ENCODE measurements around the gene CCDC61. TPM values are rescaled to one million over a fixed set of nuclear protein-coding genes. Genes with fewer than 3 reads are reported as not detected.

Gene CCDC61
- total RNA-seq, 1 donor = 3.6 TPM

GRCh38 chr19:46030812-46031550, 35.7 kb downstream of the CCDC61 start:
- Histone ChIP-seq H3K4me2 (ENCODE audit: insufficient read depth, low read length) (no peak overlapping the region), H3K9me3 (ENCODE audit: low read depth, low read length) (no peaks in the 10 kb centered on the region), H3K36me3 (ENCODE audit: insufficient read depth, low read length) (no peaks in the 10 kb centered on the region), H3K4me1 (ENCODE audit: insufficient read depth, low read length) (no peaks in the 10 kb centered on the region), H3K79me2 (ENCODE audit: insufficient read depth, low read length) (no peaks in the 10 kb centered on the region), H3K27me3 (ENCODE audit: insufficient read depth, low read length) (peaks cover 11% of the 10 kb centered on the region), H3K27ac (ENCODE audit: low read depth, low read length) (no peak overlapping the region), H4K20me1 (ENCODE audit: insufficient read depth, low read length) (peaks cover 2% of the 10 kb centered on the region), H3K4me3 (ENCODE audit: insufficient read depth, low read length) (no peak overlapping the region), H2AFZ (ENCODE audit: low read length) (no peak overlapping the region)
- no peak for DNase-seq (ENCODE audit: insufficient read length, low spot score, missing footprints)
- TF ChIP-seq CTCF (IDR thresholded peaks at IDR 0.05; ENCODE audit: extremely low read depth, low read depth, low read length) = no peak

- Histone ChIP-seq H3K79me2 (ENCODE audit: insufficient read depth, low read length) (no peaks in the 10 kb centered on the region), H3K4me2 (ENCODE audit: insufficient read depth, low read length) (no peak overlapping the region), H3K36me3 (ENCODE audit: insufficient read depth, low read length) (no peaks in the 10 kb centered on the region), H3K4me3 (ENCODE audit: insufficient read depth, low read length) (no peak overlapping the region), H3K9me3 (ENCODE audit: low read depth, low read length) (no peaks in the 10 kb centered on the region), H3K27ac (ENCODE audit: low read depth, low read length) (no peak overlapping the region), H3K27me3 (ENCODE audit: insufficient read depth, low read length) (peaks cover 15% of the 10 kb centered on the region), H2AFZ (ENCODE audit: low read length) (no peak overlapping the region), H3K4me1 (ENCODE audit: insufficient read depth, low read length) (no peaks in the 10 kb centered on the region), H4K20me1 (ENCODE audit: insufficient read depth, low read length) (no peaks in the 10 kb centered on the region)
- no peak for TF ChIP-seq CTCF (IDR thresholded peaks at IDR 0.05; ENCODE audit: extremely low read depth, low read depth, low read length)
- DNase-seq (ENCODE audit: insufficient read length, low spot score, missing footprints) = no peak
Measured at GRCh38 chr19:46031781-46032596, 36.7 kb downstream of the CCDC61 start.

GRCh38 chr19:46032597-46033025, 37.3 kb downstream of the CCDC61 start:
- H4K20me1 ChIP-seq (ENCODE audit: insufficient read depth, low read length) = no peaks in the 10 kb centered on the region
- no peak for TF ChIP-seq CTCF (IDR thresholded peaks at IDR 0.05; ENCODE audit: extremely low read depth, low read depth, low read length)

GRCh38 chr19:46033401-46033800, 38.1 kb downstream of the CCDC61 start:
- no peak overlapping the region for H3K4me3 ChIP-seq (ENCODE audit: insufficient read depth, low read length)
- H3K27me3 ChIP-seq (ENCODE audit: insufficient read depth, low read length) = peaks cover 20% of the 10 kb centered on the region
- no peaks in the 10 kb centered on the region for H3K36me3 ChIP-seq (ENCODE audit: insufficient read depth, low read length)
- no peak overlapping the region for H3K4me2 ChIP-seq (ENCODE audit: insufficient read depth, low read length)
- H3K79me2 ChIP-seq (ENCODE audit: insufficient read depth, low read length) = no peaks in the 10 kb centered on the region
- H4K20me1 ChIP-seq (ENCODE audit: insufficient read depth, low read length) = no peaks in the 10 kb centered on the region
- TF ChIP-seq CTCF (IDR thresholded peaks at IDR 0.05; ENCODE audit: extremely low read depth, low read depth, low read length) = no peak
- no peak for DNase-seq (ENCODE audit: insufficient read length, low spot score, missing footprints)
- no peaks in the 10 kb centered on the region for H3K9me3 ChIP-seq (ENCODE audit: low read depth, low read length)
- no peak overlapping the region for H3K27ac ChIP-seq (ENCODE audit: low read depth, low read length)
- H2AFZ ChIP-seq (ENCODE audit: low read length) = no peak overlapping the region
- H3K4me1 ChIP-seq (ENCODE audit: insufficient read depth, low read length) = no peaks in the 10 kb centered on the region

More at GRCh38 chr19:46032597-46033025, 37.3 kb downstream of the CCDC61 start:
- H3K27ac ChIP-seq (ENCODE audit: low read depth, low read length) = no peak overlapping the region
- H3K79me2 ChIP-seq (ENCODE audit: insufficient read depth, low read length) = no peaks in the 10 kb centered on the region
- no peaks in the 10 kb centered on the region for H3K4me1 ChIP-seq (ENCODE audit: insufficient read depth, low read length)
- H3K27me3 ChIP-seq (ENCODE audit: insufficient read depth, low read length) = peaks cover 20% of the 10 kb centered on the region
- H3K9me3 ChIP-seq (ENCODE audit: low read depth, low read length) = no peaks in the 10 kb centered on the region
- H2AFZ ChIP-seq (ENCODE audit: low read length) = no peak overlapping the region
- H3K36me3 ChIP-seq (ENCODE audit: insufficient read depth, low read length) = no peaks in the 10 kb centered on the region
- DNase-seq (ENCODE audit: insufficient read length, low spot score, missing footprints) = no peak
- H3K4me3 ChIP-seq (ENCODE audit: insufficient read depth, low read length) = no peak overlapping the region
- H3K4me2 ChIP-seq (ENCODE audit: insufficient read depth, low read length) = no peak overlapping the region
